ENCODE results near the gene MTCL3.
"Not testable (repeated sequence)": the region's sequence is repeated elsewhere in the genome, so short reads cannot be mapped to it uniquely, and the experiment has no call there.

Gene MTCL3

GRCh38 chr6:127436578-127437110, 82.5 kb downstream of the MTCL3 start:
- TF ChIP-seq CTCF (conservative IDR thresholded peaks at IDR 0.05; ENCODE audit: low read depth), result no peak
- CTCF ChIA-PET, result no interaction called here

DNA sequence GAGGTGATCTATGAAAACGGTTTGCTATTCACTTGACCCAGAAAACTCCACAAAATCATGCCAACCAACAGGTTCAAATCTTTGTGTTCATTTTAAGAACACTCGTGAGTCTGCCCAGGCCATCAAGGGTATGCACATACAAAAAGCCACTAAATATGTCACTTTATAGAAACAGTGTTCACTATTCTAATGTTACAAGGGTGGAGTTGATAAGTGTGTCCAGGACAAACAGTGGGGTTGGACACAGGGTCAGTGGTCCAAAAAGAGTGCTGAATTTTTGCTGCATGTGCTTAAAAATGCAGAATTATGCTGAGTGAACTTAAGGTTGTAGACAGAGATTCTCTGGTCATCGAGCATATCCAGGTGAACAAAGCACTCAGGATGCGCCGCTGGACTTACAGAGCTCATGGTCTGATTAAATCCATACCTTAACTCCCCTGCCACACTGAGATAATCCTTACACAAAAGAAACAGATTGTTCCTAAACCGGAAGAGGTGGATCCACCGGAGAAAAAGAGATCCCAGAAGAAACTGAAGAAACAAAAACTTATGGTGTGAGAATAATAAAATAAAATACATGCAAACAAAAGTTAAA, 83.4 kb downstream of the MTCL3 start:
- ChIA-PET POLR2A (ENCODE audit: low non-redundant PET) (no interaction called here), CTCF (no interaction called here)
- H3K27ac ChIP-seq, result no peak overlapping the region
- no peak for DNase-seq (ENCODE audit: low spot score)
- no peak for TF ChIP-seq CTCF (conservative IDR thresholded peaks at IDR 0.05; ENCODE audit: low read depth)

More at GRCh38 chr6:127436578-127437110, 82.5 kb downstream of the MTCL3 start:
- no peak for DNase-seq (ENCODE audit: low spot score)
- no peak overlapping the region for H3K27ac ChIP-seq
- POLR2A ChIA-PET (ENCODE audit: low non-redundant PET), result no interaction called here

DNA sequence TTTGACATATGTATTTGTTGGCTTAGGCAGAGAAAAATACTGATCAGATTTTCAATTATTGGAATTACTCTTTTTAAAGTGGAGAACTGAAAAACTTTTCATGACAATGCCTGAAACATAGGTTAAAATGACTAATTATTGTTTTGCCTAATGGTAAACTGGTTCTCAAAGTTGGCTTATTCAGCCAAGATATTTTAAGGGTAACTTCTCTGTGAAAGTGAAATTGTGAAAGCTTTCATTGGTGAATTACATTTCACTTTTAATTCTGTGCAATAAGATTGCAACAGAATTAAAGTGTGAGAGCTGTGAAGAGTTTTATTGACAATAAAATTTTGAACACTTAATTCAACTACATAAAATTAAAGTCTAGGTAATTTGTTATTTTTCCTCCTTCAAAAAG, 84.5 kb downstream of the MTCL3 start:
- no peak overlapping the region for H3K27ac ChIP-seq
- CTCF ChIA-PET, result no interaction called here
- TF ChIP-seq CTCF (conservative IDR thresholded peaks at IDR 0.05; ENCODE audit: low read depth), result no peak
- no peak for DNase-seq (ENCODE audit: low spot score)
- POLR2A ChIA-PET (ENCODE audit: low non-redundant PET), result no interaction called here

DNA sequence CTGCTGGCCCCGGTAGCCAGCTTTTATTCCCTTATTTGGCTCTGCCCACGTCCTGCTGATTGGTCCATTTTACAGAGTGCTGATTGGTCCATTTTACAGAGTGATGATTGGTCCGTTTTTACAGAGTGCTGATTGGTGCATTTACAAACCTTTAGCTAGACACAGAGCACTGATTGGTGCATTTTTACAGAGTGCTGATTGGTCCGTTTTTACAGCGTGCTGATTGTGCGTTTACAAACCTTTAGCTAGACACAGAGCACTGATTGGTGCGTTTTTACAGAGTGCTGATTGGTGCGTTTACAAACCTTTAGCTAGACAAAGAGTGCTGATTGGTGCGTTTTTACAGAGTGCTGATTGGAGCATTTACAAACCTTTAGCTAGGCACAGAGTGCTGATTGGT, 90.6 kb downstream of the MTCL3 start:
- H3K27ac ChIP-seq; DNase-seq (ENCODE audit: low spot score); POLR2A ChIA-PET (ENCODE audit: low non-redundant PET): not testable (repeated sequence)
- CTCF ChIA-PET, result interaction anchor here (0.8 kb wide), 1 partner anchor 14 kb away, joined by 3 read pairs; no protein-coding TSS in a partner anchor

DNA sequence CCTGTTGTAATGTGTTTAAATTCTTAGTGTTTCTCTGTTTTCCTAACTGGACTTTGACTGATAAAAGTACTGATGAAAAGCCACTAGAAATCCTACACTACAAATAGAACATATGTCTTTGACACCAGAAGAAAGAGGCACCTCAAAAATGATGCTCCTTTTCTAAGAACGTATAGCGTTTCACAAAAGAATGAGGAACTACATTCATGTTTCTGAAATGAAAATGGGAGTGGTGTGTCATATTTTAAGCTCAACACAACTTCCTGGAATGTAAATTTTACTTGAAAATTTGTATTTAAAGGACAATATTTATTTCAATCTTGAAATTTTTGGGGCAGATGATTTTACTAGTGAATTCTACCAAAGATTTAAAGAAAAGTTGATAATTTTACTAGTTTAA, 95.2 kb downstream of the MTCL3 start:
- CTCF ChIA-PET, result no interaction called here
- TF ChIP-seq CTCF (conservative IDR thresholded peaks at IDR 0.05; ENCODE audit: low read depth), result no peak
- POLR2A ChIA-PET (ENCODE audit: low non-redundant PET), result no interaction called here
- no peak for DNase-seq (ENCODE audit: low spot score)
- H3K27ac ChIP-seq, result no peak overlapping the region

Data from RWPE1 (cell line).